Measurements from ENCODE around the gene THAP4. TPM values are rescaled to one million over a fixed set of nuclear protein-coding genes. Genes with fewer than 3 reads are reported as not detected.

THAP4 gene
- total and polyA plus RNA-seq, 2 of the 4 experiments (the other 2 are of a cell fraction) = 33.9 to 55.1 TPM

DNA sequence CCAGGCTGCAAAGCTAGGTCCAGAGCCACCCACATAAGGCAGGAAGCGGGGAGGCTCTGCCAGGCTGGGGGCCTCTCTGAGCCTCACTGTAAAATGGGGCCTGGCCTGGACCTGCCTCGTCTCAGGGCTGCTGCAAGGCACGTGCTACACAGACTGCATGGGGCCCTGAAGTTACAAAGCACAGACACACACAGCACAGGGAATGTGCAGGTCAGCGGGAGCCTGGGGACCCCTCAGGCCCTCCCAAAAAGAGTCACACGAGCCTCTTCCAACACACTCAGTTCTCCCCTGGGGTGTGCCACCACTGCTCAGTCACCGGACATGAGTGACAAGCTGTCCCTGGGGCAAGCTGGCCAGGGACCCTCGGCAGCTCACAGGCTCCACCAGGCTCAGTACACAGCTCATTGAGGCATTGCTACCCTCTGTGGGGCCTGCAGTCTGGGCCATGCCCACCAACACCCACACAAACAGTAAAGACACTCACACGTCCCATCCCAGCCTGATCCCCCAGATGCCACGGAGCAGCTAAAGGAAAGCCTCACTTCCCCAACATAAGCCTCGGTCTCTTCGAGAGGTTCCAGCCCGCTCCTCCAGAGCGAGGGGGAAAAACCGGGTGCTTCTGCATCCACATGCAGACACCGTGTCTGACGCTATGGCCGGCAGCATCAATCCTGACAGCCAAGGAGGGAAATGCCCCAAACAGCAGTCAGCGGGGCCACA lies 44.7 kb downstream of the THAP4 start:
- Histone ChIP-seq H3K14ac (replicated peaks; ENCODE audit: low read depth, low read length) (no peak overlapping the region), H3K18ac (ENCODE audit: low read depth, low read length) (no peak overlapping the region), H3K27ac (ENCODE audit: insufficient read depth, low read length) (no peak overlapping the region), H3K4me2 (ENCODE audit: low read depth, low read length) (no peak overlapping the region), H2AFZ (replicated peaks; ENCODE audit: low read length, poor library complexity) (no peak overlapping the region), H3K4ac (ENCODE audit: low read depth, low read length) (no peak overlapping the region), H2BK120ac (ENCODE audit: low read depth, low read length) (no peak overlapping the region), H4K20me1 (ENCODE audit: insufficient read depth, low read length) (no peaks in the 10 kb centered on the region; the same call in 1 of the 2 replicates), H3K23ac (ENCODE audit: low read depth, low read length) (no peak overlapping the region), H3K79me1 (ENCODE audit: low read depth in 1 of 2, low read length in 2 of 2) (peaks cover 11 to 15% of the 10 kb centered on the region in 2 experiments; a peak in 3 of 4 replicates), H3K9ac (ENCODE audit: low read depth, low read length) (no peak overlapping the region), H2BK20ac (ENCODE audit: low read depth, low read length) (no peak overlapping the region), H2BK5ac (ENCODE audit: low read depth, low read length, poor library complexity, severe bottlenecking) (no peak overlapping the region), H3K56ac (ENCODE audit: extremely low read depth, insufficient read depth, low read length) (no peak overlapping the region), H2AK9ac (replicated peaks; ENCODE audit: low read depth, low read length, poor library complexity) (no peak overlapping the region), H3K4me3 (ENCODE audit: insufficient read depth, low read depth, low read length) (no peak overlapping the region), H4K5ac (ENCODE audit: low read depth, low read length) (no peak overlapping the region), H3K36me3 (ENCODE audit: control insufficient read depth, insufficient read depth, low read length) (peaks cover 43% of the 10 kb centered on the region), H3K27me3 (ENCODE audit: control insufficient read depth, insufficient read depth, low read length) (no peaks in the 10 kb centered on the region), H3K4me1 (ENCODE audit: control insufficient read depth, insufficient read depth, low read length) (no peaks in the 10 kb centered on the region), H4K8ac (ENCODE audit: low read depth in 2 of 2, low read length in 2 of 2) (no peak overlapping the region), H3K9me1 (ENCODE audit: insufficient read depth, low read length) (no peaks in the 10 kb centered on the region), H2BK15ac (ENCODE audit: low read depth, low read length) (no peak overlapping the region), H3K9me3 (ENCODE audit: control insufficient read depth, insufficient read depth, low read length) (peaks cover 14% of the 10 kb centered on the region), H4K91ac (ENCODE audit: insufficient read depth, low read depth, low read length) (no peak overlapping the region), H2AK5ac (ENCODE audit: low read depth, low read length) (no peak overlapping the region)
- TF ChIP-seq CHD1 (IDR thresholded peaks at IDR 0.05; ENCODE audit: low read depth, low read length) (no peak), RFX5 (IDR thresholded peaks at IDR 0.05; ENCODE audit: low read depth, low read length) (no peak), CEBPB (IDR thresholded peaks at IDR 0.05; ENCODE audit: low read depth, low read length) (no peak), MXI1 (IDR thresholded peaks at IDR 0.05; ENCODE audit: borderline replicate concordance, low read depth, low read length) (no peak), BHLHE40 (IDR thresholded peaks at IDR 0.05; ENCODE audit: low read depth, low read length) (no peak), USF2 (IDR thresholded peaks at IDR 0.05; ENCODE audit: low read depth, low read length) (no peak), RAD21 (IDR thresholded peaks at IDR 0.05; ENCODE audit: low read length) (no peak), POLR2A (IDR thresholded peaks at IDR 0.05; ENCODE audit: low read depth, low read length) (no peak), MAFK (IDR thresholded peaks at IDR 0.05; ENCODE audit: low read depth, low read length) (no peak), MAZ (IDR thresholded peaks at IDR 0.05; ENCODE audit: borderline replicate concordance, low read depth, low read length) (no peak), FOS (IDR thresholded peaks at IDR 0.05; ENCODE audit: low read depth, low read length) (no peak), SMC3 (IDR thresholded peaks at IDR 0.05; ENCODE audit: low read depth, low read length) (no peak)
- CTCF ChIA-PET = no interaction called here
- POLR2A ChIA-PET (ENCODE audit: unreplicated experiment) = no interaction called here
- BruUV-seq (replicated peaks) = no TSS peak
- dilution Hi-C loops (cut with HindIII; ENCODE audit: low sequenced_read_pairs, unreplicated experiment) (no loop called here), in situ Hi-C loops (cut with MboI; ENCODE audit: low sequenced_read_pairs) (no loop called here), intact Hi-C loops (cut with micrococcal nuclease) (no loop called here)
- WGBS, 2 experiments (ENCODE audit: extremely low coverage in 2 of 2, insufficient read length in 1 of 2) = 89% methylated on average over 11 of the region's 18 CpGs; no CpG with 5 or more reads in 1 of the 2 experiments
- DNase-seq (no peak), ATAC-seq (ENCODE audit: low read depth) (no peak)
